Neural cell (in vitro differentiated cells): ENCODE results near the gene LAMTOR1.

Experiments
- EP300 ChIP-seq: fragments of 450-650 bp; conservative IDR thresholded peaks from 2 replicates; pipeline ENCODE4 v1.6.1; 2014; ENCODE audit warnings: antibody characterized with exemption, mild to moderate bottlenecking, moderate library complexity; ENCODE audit not compliant: poor library complexity, severe bottlenecking
- EZH2 ChIP-seq: fragments of 200-600, 300-800 bp; shearing (Covaris generic), sonication (generic); IDR thresholded peaks from 2 replicates; pipeline ENCODE4 v1.6.1; 2014; ENCODE audit warnings: antibody characterized with exemption, low read length, borderline replicate concordance, mild to moderate bottlenecking; ENCODE audit not compliant: insufficient read depth, poor library complexity, severe bottlenecking
- MXI1 ChIP-seq: fragments of 450-650 bp; conservative IDR thresholded peaks from 2 replicates; pipeline ENCODE4 v1.6.1; 2014; ENCODE audit warnings: antibody characterized with exemption, mild to moderate bottlenecking; ENCODE audit not compliant: poor library complexity, severe bottlenecking
- POLR2AphosphoS5 ChIP-seq: IDR thresholded peaks from 2 replicates; pipeline ENCODE4 v1.6.1; 2012
- RAD21 ChIP-seq: fragments of 450-650 bp; conservative IDR thresholded peaks from 2 replicates; pipeline ENCODE4 v1.6.1; 2014; ENCODE audit warnings: antibody characterized with exemption, mild to moderate bottlenecking, moderate library complexity
- SMC3 ChIP-seq: fragments of 450-650 bp; conservative IDR thresholded peaks from 2 replicates; pipeline ENCODE4 v1.6.1; 2014; ENCODE audit warnings: antibody characterized with exemption, mild to moderate bottlenecking, moderate library complexity; ENCODE audit not compliant: poor library complexity
- TAF1 ChIP-seq: IDR thresholded peaks from 2 replicates; pipeline ENCODE4 v1.6.1; 2012; ENCODE audit warnings: low read depth
- TF ChIP-seq, protein P1 (sequence below): fragments of 450-650 bp; IDR thresholded peaks from 2 replicates; pipeline ENCODE4 v1.5.1; 2014; ENCODE audit warnings: antibody characterized with exemption, mild to moderate bottlenecking, moderate library complexity; ENCODE audit not compliant: poor library complexity, severe bottlenecking
- TF ChIP-seq, protein P2 (sequence below): IDR thresholded peaks from 2 replicates; pipeline ENCODE4 v1.6.1; 2012; ENCODE audit warnings: borderline replicate concordance

DNA sequence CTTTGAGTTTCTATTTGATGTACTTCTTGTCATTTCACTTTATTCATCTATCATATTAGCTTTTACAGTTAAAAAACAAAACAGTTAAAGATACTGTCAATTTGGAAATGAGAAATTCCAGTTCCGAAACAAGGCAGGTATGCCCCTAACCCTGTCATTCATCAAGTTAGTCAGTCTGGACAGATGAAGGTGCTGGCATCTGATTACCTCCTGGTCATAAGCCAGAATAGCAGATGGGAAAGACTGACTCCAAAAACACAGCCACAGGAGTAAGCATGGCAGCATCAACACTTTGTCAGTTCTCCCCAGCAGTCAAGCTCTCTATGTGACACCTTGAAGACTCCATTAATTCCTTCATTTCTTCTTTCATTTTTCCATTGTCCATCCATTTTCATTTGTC, 18.1 kb downstream of the LAMTOR1 start:
- TF ChIP-seq, protein P1, sequence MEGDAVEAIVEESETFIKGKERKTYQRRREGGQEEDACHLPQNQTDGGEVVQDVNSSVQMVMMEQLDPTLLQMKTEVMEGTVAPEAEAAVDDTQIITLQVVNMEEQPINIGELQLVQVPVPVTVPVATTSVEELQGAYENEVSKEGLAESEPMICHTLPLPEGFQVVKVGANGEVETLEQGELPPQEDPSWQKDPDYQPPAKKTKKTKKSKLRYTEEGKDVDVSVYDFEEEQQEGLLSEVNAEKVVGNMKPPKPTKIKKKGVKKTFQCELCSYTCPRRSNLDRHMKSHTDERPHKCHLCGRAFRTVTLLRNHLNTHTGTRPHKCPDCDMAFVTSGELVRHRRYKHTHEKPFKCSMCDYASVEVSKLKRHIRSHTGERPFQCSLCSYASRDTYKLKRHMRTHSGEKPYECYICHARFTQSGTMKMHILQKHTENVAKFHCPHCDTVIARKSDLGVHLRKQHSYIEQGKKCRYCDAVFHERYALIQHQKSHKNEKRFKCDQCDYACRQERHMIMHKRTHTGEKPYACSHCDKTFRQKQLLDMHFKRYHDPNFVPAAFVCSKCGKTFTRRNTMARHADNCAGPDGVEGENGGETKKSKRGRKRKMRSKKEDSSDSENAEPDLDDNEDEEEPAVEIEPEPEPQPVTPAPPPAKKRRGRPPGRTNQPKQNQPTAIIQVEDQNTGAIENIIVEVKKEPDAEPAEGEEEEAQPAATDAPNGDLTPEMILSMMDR = no peak
- TF ChIP-seq EZH2 (no peak), SMC3 (no peak), POLR2AphosphoS5 (no peak), RAD21 (no peak), TAF1 (no peak), EP300 (no peak), MXI1 (no peak)
- TF ChIP-seq, protein P2, sequence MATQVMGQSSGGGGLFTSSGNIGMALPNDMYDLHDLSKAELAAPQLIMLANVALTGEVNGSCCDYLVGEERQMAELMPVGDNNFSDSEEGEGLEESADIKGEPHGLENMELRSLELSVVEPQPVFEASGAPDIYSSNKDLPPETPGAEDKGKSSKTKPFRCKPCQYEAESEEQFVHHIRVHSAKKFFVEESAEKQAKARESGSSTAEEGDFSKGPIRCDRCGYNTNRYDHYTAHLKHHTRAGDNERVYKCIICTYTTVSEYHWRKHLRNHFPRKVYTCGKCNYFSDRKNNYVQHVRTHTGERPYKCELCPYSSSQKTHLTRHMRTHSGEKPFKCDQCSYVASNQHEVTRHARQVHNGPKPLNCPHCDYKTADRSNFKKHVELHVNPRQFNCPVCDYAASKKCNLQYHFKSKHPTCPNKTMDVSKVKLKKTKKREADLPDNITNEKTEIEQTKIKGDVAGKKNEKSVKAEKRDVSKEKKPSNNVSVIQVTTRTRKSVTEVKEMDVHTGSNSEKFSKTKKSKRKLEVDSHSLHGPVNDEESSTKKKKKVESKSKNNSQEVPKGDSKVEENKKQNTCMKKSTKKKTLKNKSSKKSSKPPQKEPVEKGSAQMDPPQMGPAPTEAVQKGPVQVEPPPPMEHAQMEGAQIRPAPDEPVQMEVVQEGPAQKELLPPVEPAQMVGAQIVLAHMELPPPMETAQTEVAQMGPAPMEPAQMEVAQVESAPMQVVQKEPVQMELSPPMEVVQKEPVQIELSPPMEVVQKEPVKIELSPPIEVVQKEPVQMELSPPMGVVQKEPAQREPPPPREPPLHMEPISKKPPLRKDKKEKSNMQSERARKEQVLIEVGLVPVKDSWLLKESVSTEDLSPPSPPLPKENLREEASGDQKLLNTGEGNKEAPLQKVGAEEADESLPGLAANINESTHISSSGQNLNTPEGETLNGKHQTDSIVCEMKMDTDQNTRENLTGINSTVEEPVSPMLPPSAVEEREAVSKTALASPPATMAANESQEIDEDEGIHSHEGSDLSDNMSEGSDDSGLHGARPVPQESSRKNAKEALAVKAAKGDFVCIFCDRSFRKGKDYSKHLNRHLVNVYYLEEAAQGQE = no peak
